A549 (cell line): ENCODE data around the gene RUSC1. TPM values are rescaled to one million over a fixed set of nuclear protein-coding genes. Genes with fewer than 3 reads are reported as not detected.
A peak's percentile ranks its signal among the peaks of the same experiment; 100 is the strongest.

Source experiments
- ATAC-seq, 2 experiments: fragments of 200-7000 bp in 1 of 2; fragments of >200 bp in 1 of 2; cut with Nextera tagmentation in 1 of 2; cut with Tn5 transposase in 1 of 2; 3 replicates each; pipeline versions ENCODE4 v1.8.0 to v1.9.1; 2018 to 2020; ENCODE audit warnings: mild to moderate bottlenecking in 1 of 2, moderate library complexity in 1 of 2
- CTCF ChIA-PET: fragments of 300-600 bp; sonication (Branson Sonifier 250); formaldehyde crosslinking; extraction: SDS; loops from one replicate; lab custom pipeline; 2021; ENCODE audit warnings: antibody characterized with exemption, inconsistent platforms; lab: Yijun Ruan, JAX
- POLR2A ChIA-PET: fragments of 350-600 bp; formaldehyde crosslinking; extraction: SDS; loops from one replicate; lab custom pipeline; 2021; ENCODE audit warnings: antibody characterized with exemption, inconsistent platforms; lab: Yijun Ruan, JAX
- DNase-seq, 2 experiments: peaks; one replicate each; pipeline versions ENCODE4 v3.0.0 to v3.0.0-alpha.2; 2011 to 2016; ENCODE audit warnings: low read depth in 1 of 2, low spot score in 1 of 2
- FAIRE-seq: peaks from 2 replicates; lab custom pipeline; 2011; peaks lifted over from hg19 to GRCh38; lab: Jason Lieb, UNC
- H3K27ac ChIP-seq, 2 experiments: fragments of >200 bp; sonication (Bioruptor Twin); formaldehyde crosslinking; 3 replicates each; pipeline ENCODE4 v1.5.1; 2016 to 2017
- H3K4me1 ChIP-seq: fragments of >200 bp; sonication (Bioruptor Twin); formaldehyde crosslinking; 3 replicates; pipeline ENCODE4 v1.6.1; 2016
- H3K4me2 ChIP-seq: fragments of >200 bp; sonication (Bioruptor Twin); formaldehyde crosslinking; 3 replicates; pipeline ENCODE4 v1.6.1; 2016
- H3K4me3 ChIP-seq: fragments of >200 bp; sonication (Bioruptor Twin); formaldehyde crosslinking; 3 replicates; pipeline ENCODE4 v1.5.1; 2016
- H3K9me3 ChIP-seq: fragments of >200 bp; sonication (Bioruptor Twin); formaldehyde crosslinking; 3 replicates; pipeline ENCODE4 v1.6.1; 2016
- ATOH8 ChIP-seq: fragments of 250-450 bp; sonication (Bioruptor Pico); IDR thresholded peaks from 2 replicates; pipeline ENCODE4 v1.5.0; 2020; ENCODE audit warnings: low read depth, mild to moderate bottlenecking, moderate library complexity
- BHLHE40 ChIP-seq: IDR thresholded peaks from 2 replicates; pipeline ENCODE4 v1.6.1; 2012; ENCODE audit warnings: low read depth, low read length, inconsistent platforms
- CEBPB ChIP-seq, 2 experiments: fragments of >200 bp in 1 of 2; sonication (Bioruptor Twin) in 1 of 2; formaldehyde crosslinking in 1 of 2; IDR thresholded peaks; 2 replicates each; pipeline ENCODE4 v1.6.1; 2012 to 2016
- CTCF ChIP-seq: fragments of >200 bp; sonication (Bioruptor Twin); formaldehyde crosslinking; IDR thresholded peaks from 3 replicates; pipeline ENCODE4 v1.5.1; 2016
- E2F6 ChIP-seq: IDR thresholded peaks from 2 replicates; pipeline ENCODE4 v1.6.1; 2012; ENCODE audit warnings: low read depth, borderline replicate concordance
- ELK1 ChIP-seq: fragments of 150-350 bp; IDR thresholded peaks from 2 replicates; pipeline ENCODE4 v1.6.1; 2014; ENCODE audit warnings: low read depth, mild to moderate bottlenecking, low read length
- FOSB ChIP-seq: fragments of 250-450 bp; sonication (Bioruptor Pico); IDR thresholded peaks from 2 replicates; pipeline ENCODE4 v1.5.0; 2020; ENCODE audit warnings: mild to moderate bottlenecking, moderate library complexity
- FOSL2 ChIP-seq, 2 experiments: fragments of 450-650 bp in 1 of 2; fragments of >200 bp in 1 of 2; sonication (Bioruptor Twin) in 1 of 2; formaldehyde crosslinking; IDR thresholded peaks; 2 replicates each; pipeline versions ENCODE4 v1.5.0 to v1.6.1; 2016 to 2020; ENCODE audit warnings: mild to moderate bottlenecking in 1 of 2, moderate library complexity in 1 of 2
- GATA3 ChIP-seq: IDR thresholded peaks from 2 replicates; pipeline ENCODE4 v1.6.1; 2012; ENCODE audit warnings: borderline replicate concordance
- HDAC2 ChIP-seq: fragments of 200-600 bp; sonication (generic); IDR thresholded peaks from 2 replicates; pipeline ENCODE4 v1.6.1; 2016
- HMGXB4 ChIP-seq: fragments of 250-450 bp; sonication (Bioruptor Pico); IDR thresholded peaks from 2 replicates; pipeline ENCODE4 v1.5.0; 2021; ENCODE audit warnings: mild to moderate bottlenecking, moderate library complexity, borderline replicate concordance
- JUN ChIP-seq, 2 experiments: fragments of >200 bp; sonication (Bioruptor Twin); formaldehyde crosslinking; IDR thresholded peaks; 2 replicates in 1 of 2; 3 replicates in 1 of 2; pipeline ENCODE4 v1.6.1; 2016 to 2017
- KDM5A ChIP-seq: fragments of 200-600 bp; sonication (generic); IDR thresholded peaks from 2 replicates; pipeline ENCODE4 v1.6.1; 2016; ENCODE audit warnings: antibody characterized with exemption, mild to moderate bottlenecking
- MAFK ChIP-seq: fragments of 450-650 bp; IDR thresholded peaks from 2 replicates; pipeline ENCODE4 v1.6.1; 2014; ENCODE audit not compliant: partially characterized antibody
- MAX ChIP-seq: IDR thresholded peaks from 2 replicates; pipeline ENCODE4 v1.6.1; 2012
- MAZ ChIP-seq: fragments of 150-350 bp; IDR thresholded peaks from 2 replicates; pipeline ENCODE4 v1.6.1; 2014; ENCODE audit warnings: antibody characterized with exemption, low read depth, low read length, borderline replicate concordance
- MYC ChIP-seq: IDR thresholded peaks from 2 replicates; pipeline ENCODE4 v1.6.1; 2012; ENCODE audit warnings: mild to moderate bottlenecking, inconsistent platforms, low read length, improper control_type of control experiment, borderline replicate concordance
- NFE2L2 ChIP-seq: fragments of 150-350 bp; conservative IDR thresholded peaks from 2 replicates; pipeline ENCODE4 v1.6.1; 2014; ENCODE audit warnings: low read length
- NPAS2 ChIP-seq: fragments of 250-450 bp; sonication (Bioruptor Pico); IDR thresholded peaks from 2 replicates; pipeline ENCODE4 v1.8.0; 2022; ENCODE audit warnings: mild to moderate bottlenecking, moderate library complexity, borderline replicate concordance
- NR3C1 ChIP-seq: fragments of >200 bp; sonication (Bioruptor Twin); formaldehyde crosslinking; IDR thresholded peaks from 3 replicates; pipeline ENCODE4 v1.6.1; 2017
- PHF8 ChIP-seq: fragments of 200-600 bp; sonication (generic); IDR thresholded peaks from 2 replicates; pipeline ENCODE4 v1.6.1; 2016; ENCODE audit warnings: low read depth, mild to moderate bottlenecking, antibody characterized with exemption, moderate library complexity, borderline replicate concordance
- RFX5 ChIP-seq: fragments of 450-650 bp; IDR thresholded peaks from 2 replicates; pipeline ENCODE4 v1.7.1; 2014; ENCODE audit warnings: antibody characterized with exemption, mild to moderate bottlenecking, moderate library complexity
- SREBF2 ChIP-seq: fragments of 450-650 bp; IDR thresholded peaks from 2 replicates; pipeline ENCODE4 v1.6.1; 2014; ENCODE audit warnings: mild to moderate bottlenecking, moderate library complexity
- TP53 ChIP-seq: fragments of 250-450 bp; sonication (Bioruptor Pico); IDR thresholded peaks from 2 replicates; pipeline ENCODE4 v1.5.0; 2021; ENCODE audit warnings: mild to moderate bottlenecking, moderate library complexity
- ZFP36 ChIP-seq: fragments of 450-650 bp; IDR thresholded peaks from 2 replicates; pipeline ENCODE4 v1.6.1; 2014; ENCODE audit warnings: borderline replicate concordance; ENCODE audit not compliant: partially characterized antibody
- ZSCAN20 ChIP-seq: fragments of 250-450 bp; sonication (Bioruptor Pico); IDR thresholded peaks from 2 replicates; pipeline ENCODE4 v1.8.0; 2022; ENCODE audit warnings: mild to moderate bottlenecking, moderate library complexity
- WGBS: methylation state at CpG from one replicate; pipeline ENCODE4 v1.1.6; 2017; ENCODE audit errors: missing lambda C conversion rate; 5-methylcytosine and 5-hydroxymethylcytosine counted together
- polyA plus RNA-seq, 4 experiments: library from polyadenylated mRNA; depleted of rRNA in 3 of 4; stranded (reverse); fragments of >200 nt; fragmentation: RNase III in 1 of 4; extraction: RNeasy Plus Mini Kit Qiagen cat#74134 plus additional on column Dnase treatment in 1 of 4; gene quantifications; 2 replicates in 3 of 4; 3 replicates in 1 of 4; pipeline ENCODE4 v1.2.3, GENCODE V29; 2011 to 2017

The RUSC1 gene
- polyA plus RNA-seq, 2 of the 4 experiments (the other 2 are of a cell fraction): 27.8 to 32.2 TPM

- CTCF ChIA-PET: interaction anchor here (1.0 kb wide), 1 partner anchor 16 kb away, joined by 3 read pairs; no protein-coding TSS in a partner anchor
- POLR2A ChIA-PET: no interaction called here
- no peak overlapping the region for H3K4me3 ChIP-seq
These were observed 26.0 kb upstream of the RUSC1 start for GRCh38 chr1:155294520-155295182.

GRCh38 chr1:155295183-155295941, 25.3 kb upstream of the RUSC1 start:
- 71% methylated on average over 33 of the region's 47 CpGs for WGBS
- ATAC-seq (peak; percentile 5 to 22; a peak in 2 of 6 replicates), FAIRE-seq (no peak), DNase-seq (no peak)
- CTCF ChIA-PET: interaction anchor here (1.0 kb wide), 1 partner anchor 17 kb away, joined by 3 read pairs; no protein-coding TSS in a partner anchor
- Histone ChIP-seq H3K4me1 (no peaks in the 10 kb centered on the region), H3K4me2 (no peak overlapping the region), H3K4me3 (no peak overlapping the region), H3K27ac (no peak overlapping the region), H3K9me3 (no peaks in the 10 kb centered on the region)
- no peak for TF ChIP-seq NFE2L2
- no peak for TF ChIP-seq ATOH8
- no peak for TF ChIP-seq CTCF
- TF ChIP-seq ZFP36: no peak
- TF ChIP-seq HDAC2: no peak
- no peak for TF ChIP-seq MAFK
- no peak for TF ChIP-seq CEBPB (IDR thresholded peaks at IDR 0.05)
- TF ChIP-seq E2F6: no peak
- TF ChIP-seq GATA3: no peak
- no peak for TF ChIP-seq MAX
- TF ChIP-seq NR3C1: no peak
- no peak for TF ChIP-seq KDM5A
- no peak for TF ChIP-seq NPAS2 (CRISPR knock-in tag)
- TF ChIP-seq MAZ: no peak
- TF ChIP-seq SREBF2: no peak
- no peak for TF ChIP-seq PHF8
- no peak for TF ChIP-seq BHLHE40
- TF ChIP-seq ZSCAN20 (CRISPR knock-in tag): no peak
- POLR2A ChIA-PET: no interaction called here

More at GRCh38 chr1:155294520-155295182, 26.0 kb upstream of the RUSC1 start:
- TF ChIP-seq FOSL2 (IDR thresholded peaks at IDR 0.05): no peak
- no peak for TF ChIP-seq FOSL2 (CRISPR knock-in tag; IDR thresholded peaks at IDR 0.05)
- TF ChIP-seq MAZ: no peak
- no peak for TF ChIP-seq FOSB (CRISPR knock-in tag)
- no peak for TF ChIP-seq ZSCAN20 (CRISPR knock-in tag)
- TF ChIP-seq RFX5: no peak
- TF ChIP-seq ELK1: no peak
- TF ChIP-seq HMGXB4 (CRISPR knock-in tag): no peak
- TF ChIP-seq KDM5A: no peak
- no peak for TF ChIP-seq TP53 (CRISPR knock-in tag)
- TF ChIP-seq JUN (IDR thresholded peaks at IDR 0.05): no peak
- TF ChIP-seq MAX: no peak
- TF ChIP-seq MYC: no peak
- Histone ChIP-seq H3K9me3 (no peaks in the 10 kb centered on the region), H3K27ac (no peak overlapping the region), H3K4me1 (no peaks in the 10 kb centered on the region), H3K4me2 (no peak overlapping the region)
- ATAC-seq (peak in 1 of 2 experiments; percentile 31; a peak in 2 of 6 replicates), FAIRE-seq (no peak), DNase-seq (no peak)
- WGBS: 83% methylated on average over 46 of the region's 46 CpGs
